Measurements from ENCODE around the gene BASP1. TPM values are rescaled to one million over a fixed set of nuclear protein-coding genes. Genes with fewer than 3 reads are reported as not detected.

Gene BASP1
- total RNA-seq, 2 donors from 2014 or later, result 25.2 to 31.4 TPM

DNA sequence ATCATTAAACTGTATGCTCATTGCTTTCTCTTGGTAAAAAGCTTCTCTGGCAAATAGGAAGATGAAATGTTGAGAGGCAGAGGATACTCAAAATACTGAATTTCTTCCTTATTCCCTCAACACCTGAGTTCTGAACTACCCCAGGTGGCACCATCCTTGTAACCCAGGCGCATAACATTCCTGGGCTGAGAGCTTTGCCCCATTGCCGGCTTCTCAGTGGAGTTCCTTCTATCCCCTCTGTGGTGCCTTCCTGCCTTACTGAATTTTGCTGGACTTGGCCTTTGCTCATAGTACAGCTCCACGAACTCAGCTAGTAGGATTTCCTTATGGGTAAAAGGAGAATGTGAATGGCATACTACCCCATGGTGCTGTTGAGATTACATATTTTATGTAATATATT is 54.7 kb downstream of the BASP1 start:
- DNase-seq (ENCODE audit: low spot score), result no peak
- intact Hi-C loops (cut with DNase I), result no loop called here

DNA sequence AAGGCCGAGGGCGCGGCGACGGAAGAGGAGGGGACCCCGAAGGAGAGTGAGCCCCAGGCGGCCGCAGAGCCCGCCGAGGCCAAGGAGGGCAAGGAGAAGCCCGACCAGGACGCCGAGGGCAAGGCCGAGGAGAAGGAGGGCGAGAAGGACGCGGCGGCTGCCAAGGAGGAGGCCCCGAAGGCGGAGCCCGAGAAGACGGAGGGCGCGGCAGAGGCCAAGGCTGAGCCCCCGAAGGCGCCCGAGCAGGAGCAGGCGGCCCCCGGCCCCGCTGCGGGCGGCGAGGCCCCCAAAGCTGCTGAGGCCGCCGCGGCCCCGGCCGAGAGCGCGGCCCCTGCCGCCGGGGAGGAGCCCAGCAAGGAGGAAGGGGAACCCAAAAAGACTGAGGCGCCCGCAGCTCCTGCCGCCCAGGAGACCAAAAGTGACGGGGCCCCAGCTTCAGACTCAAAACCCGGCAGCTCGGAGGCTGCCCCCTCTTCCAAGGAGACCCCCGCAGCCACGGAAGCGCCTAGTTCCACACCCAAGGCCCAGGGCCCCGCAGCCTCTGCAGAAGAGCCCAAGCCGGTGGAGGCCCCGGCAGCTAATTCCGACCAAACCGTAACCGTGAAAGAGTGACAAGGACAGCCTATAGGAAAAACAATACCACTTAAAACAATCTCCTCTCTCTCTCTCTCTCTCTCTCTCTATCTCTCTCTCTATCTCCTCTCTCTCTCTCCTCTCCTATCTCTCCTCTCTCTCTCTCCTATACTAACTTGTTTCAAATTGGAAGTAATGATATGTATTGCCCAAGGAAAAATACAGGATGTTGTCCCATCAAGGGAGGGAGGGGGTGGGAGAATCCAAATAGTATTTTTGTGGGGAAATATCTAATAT is 58.1 kb downstream of the BASP1 start:
- DNase-seq (ENCODE audit: low spot score), result no peak
- intact Hi-C loops (cut with DNase I), result no loop called here

DNA sequence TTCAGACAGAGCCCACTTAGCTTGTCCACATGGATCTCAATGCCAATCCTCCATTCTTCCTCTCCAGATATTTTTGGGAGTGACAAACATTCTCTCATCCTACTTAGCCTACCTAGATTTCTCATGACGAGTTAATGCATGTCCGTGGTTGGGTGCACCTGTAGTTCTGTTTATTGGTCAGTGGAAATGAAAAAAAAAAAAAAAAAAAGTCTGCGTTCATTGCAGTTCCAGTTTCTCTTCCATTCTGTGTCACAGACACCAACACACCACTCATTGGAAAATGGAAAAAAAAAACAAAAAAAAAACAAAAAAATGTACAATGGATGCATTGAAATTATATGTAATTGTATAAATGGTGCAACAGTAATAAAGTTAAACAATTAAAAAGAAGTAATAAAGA is 59.0 kb downstream of the BASP1 start:
- DNase-seq (ENCODE audit: low spot score), result no peak
- intact Hi-C loops (cut with DNase I), result no loop called here

DNA sequence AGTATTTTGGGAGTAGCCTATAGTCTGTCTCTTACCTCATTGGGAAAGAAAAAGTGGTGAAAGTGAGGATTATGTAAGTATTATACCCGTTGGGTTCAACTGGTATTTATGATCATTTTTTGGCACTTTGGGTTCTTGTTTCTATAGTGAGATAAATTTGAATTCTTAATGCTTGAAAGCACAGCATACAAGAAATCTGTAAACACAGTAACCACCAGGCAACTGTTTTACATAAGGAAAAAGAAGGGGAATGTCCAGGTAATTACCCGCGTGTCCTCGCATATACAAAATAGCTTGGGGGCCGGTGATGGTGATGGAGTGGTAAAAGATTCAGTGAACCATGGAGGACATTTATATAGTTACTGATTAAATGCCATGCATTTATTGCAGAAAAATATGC is 60.5 kb downstream of the BASP1 start:
- intact Hi-C loops (cut with DNase I), result no loop called here

DNA sequence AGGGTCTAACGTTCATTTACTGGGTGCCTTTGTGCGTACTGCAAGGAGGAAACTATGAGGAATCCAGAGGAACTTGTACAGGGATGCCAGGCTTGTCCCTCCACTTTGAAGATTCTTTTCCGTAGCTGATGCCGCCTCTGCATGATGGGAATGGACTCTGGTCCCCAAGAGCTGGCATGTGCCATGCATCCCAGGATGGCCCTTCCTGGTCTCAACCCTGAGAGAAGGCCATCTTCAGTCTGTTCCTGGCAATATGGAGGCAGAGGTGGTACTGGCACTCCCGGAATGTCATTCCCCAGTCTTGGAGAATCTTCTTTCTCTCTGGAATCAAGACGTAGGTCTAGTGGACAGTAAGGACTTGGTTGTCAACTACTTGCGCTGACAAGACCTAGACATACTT is 61.5 kb downstream of the BASP1 start:
- intact Hi-C loops (cut with DNase I), result no loop called here
- DNase-seq (ENCODE audit: low spot score), result no peak

More for the DNA sequence above, 60.5 kb downstream of the BASP1 start:
- DNase-seq (ENCODE audit: low spot score), result no peak

DNA sequence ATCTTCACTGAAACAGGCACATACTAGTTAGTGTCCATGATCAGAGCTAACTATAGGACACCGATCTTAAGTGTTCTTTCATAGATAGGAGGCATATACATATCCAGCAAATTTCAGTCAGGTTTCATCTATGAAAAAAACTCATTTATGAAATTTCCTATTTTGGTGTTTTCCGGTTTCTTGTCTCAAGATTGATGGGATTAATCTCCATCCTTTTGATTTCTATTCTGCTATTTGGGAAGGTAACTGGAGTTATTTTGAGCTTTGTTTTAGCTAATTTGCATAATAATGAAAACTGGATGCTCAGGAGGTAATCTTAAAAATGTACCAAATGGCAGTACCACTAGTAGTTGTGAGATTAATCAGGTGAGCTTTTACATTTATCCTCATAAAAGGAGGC is 62.1 kb downstream of the BASP1 start:
- DNase-seq (ENCODE audit: low spot score), result no peak
- intact Hi-C loops (cut with DNase I), result no loop called here

DNA sequence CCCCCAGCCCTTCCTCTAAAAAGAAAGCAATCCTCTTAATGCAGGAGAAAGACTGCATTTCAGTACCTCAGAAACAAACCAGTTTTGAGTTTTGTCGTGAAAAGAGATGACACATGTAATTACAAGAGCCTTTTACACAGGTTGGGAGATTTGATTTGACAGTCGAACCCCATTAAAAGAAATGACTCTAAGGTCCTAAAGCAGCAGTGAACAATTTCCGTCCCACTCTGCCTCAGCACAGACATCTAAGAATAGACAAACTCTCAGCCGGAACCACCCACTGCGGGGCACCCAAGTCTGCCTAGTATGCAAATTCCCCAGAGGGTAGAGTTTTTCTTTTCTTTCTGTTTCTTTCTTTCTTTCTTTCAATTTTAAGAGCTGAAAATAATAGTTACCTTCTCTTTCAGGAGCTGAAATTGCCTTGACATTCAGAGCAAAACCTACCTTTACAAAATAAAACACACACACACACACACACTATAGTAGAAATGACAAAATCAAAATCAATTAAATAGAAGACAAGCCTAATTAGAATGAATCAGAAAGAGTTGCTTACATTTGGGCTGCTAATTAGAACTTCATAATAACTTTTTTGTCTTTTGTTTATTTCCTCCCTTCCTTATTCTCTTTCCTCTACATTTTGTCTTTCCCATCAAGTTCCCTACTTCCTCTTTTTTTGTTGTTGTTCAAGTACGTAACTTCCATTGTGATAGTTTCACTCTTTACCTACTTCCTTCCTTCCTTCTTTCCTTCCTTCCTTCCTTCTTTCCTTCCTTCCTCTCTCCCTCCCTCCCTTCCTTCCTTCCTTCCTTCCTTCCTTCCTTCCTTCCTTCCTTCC is 65.1 kb downstream of the BASP1 start:
- DNase-seq (ENCODE audit: low spot score), result no peak
- intact Hi-C loops (cut with DNase I), result no loop called here

DNA sequence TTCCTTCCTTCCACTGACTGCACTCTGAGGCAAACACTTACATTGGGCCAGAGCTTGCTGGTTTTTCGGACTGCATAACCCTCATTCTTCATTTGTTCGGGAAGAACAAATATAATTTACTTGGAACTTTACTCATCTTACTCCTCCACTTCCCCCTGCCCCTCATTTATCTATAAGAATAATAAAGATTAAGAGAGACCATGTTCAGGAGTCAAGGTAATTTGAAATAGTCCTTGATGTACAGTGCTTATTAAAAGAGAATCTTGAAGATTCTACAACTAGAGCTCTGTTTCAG is 65.6 kb downstream of the BASP1 start:
- intact Hi-C loops (cut with DNase I), result no loop called here
- DNase-seq (ENCODE audit: low spot score), result no peak

DNA sequence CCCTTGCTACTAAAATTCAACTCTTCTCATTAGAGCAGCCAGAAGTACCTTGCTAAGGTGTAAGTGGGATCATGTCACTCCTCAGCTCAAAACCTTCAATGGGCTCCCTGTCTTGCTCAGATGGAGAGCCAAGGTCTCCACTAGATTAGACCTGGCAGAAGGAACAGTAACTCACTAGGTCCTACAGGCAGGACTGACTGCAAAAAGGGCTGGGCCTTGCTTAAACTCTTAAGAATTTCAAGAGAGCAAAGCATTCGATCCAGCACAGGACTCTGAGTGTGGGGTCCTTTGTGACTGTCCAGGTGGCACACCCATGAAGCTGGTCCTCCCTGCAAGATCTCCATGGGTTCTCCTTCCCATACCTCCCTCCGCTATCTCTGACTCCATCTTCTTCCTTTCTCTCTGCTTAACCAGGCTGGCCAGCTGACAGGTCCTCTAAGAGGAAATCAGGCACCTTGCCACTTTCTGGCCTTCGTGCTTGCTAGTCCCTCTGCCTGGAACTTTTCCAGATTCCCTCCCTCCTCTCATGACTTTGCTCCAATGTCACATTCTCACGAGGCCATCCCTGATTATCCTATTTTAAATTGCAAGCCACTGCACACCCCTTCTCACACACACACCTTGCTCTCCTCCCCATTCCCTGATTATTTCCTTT is 70.2 kb downstream of the BASP1 start:
- intact Hi-C loops (cut with DNase I), result no loop called here
- DNase-seq (ENCODE audit: low spot score), result no peak

DNA sequence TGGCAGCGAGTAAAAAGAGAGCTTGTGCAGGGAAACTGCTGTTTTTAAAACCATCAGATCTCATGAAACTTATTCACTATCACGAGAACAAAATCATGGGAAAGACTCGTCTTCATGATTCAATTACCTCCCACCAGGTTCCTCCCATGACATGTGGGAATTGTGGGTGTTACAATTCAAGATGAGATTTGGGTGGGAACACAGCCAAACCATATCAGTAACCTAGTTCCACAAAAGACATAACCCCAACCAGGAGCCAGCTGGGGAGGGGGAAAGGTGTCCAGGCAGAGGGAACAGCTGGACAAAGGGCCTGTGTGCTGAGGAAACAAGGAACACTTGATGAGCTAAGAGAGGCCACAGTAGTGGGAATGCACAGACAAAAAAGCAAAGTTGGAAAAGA is 71.1 kb downstream of the BASP1 start:
- intact Hi-C loops (cut with DNase I), result no loop called here
- DNase-seq (ENCODE audit: low spot score), result no peak

DNA sequence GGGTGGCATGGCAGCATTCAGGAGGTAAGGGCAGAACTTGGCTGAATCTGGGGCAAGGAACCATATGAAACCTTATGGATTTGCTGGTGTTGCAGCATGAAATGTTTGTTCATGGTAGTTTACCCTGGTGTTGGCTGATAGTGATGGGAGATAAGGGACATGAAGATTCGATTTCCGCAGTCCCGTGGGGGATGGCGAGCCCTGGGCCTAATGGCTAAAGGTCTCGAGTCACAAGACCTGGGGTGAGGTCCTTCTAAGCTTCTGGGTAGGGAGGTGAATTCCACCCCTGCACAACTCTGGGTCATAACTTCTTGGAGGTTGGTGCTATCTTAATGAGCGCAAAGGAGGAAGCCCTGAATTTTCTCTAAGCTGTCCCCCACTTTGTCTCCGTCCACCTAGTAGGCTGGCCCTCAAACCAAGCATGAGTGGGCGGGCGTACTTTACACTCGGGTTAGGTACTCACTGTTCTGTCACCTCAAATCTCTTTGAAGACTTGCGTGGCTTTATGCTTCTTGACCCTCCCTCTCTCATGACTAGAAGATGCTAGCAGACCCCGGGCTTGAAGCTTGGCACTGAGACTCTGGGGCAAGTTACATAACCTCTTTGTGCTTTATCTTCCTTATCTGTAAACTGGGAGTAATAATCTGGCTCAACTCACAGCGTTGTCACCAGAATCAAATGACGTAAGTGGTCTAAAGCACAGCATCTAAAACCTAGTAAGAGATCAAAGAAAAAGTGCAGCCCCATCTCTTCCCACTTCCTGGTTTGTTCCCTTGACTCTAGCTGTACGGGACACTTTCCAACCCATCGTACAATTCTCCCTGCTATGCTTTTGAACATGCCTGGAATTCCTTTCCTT is 72.5 kb downstream of the BASP1 start:
- intact Hi-C loops (cut with DNase I), result no loop called here

DNA sequence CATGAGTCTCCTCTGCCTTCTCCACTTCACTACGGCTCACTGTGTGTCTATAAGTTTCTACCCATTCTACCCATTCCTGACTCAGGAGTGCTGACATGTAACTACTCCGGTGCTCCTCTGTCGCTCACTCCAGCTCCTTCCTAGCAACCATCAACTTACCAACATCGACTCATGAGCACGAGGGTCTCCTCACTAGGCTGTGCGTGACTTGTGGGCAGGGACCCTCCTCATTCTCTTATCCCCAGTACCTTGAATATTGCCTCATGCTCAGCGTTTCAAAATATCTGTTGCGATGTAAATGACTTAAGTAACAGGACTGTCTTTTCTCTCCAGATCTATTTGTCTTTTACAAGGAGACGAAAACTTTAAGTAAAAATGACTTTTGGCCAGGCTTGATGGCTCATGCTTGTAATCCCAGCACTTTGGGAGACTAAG is 73.1 kb downstream of the BASP1 start:
- intact Hi-C loops (cut with DNase I), result no loop called here
- DNase-seq (ENCODE audit: low spot score), result no peak

More for the DNA sequence above, 72.5 kb downstream of the BASP1 start:
- DNase-seq (ENCODE audit: low spot score), result no peak

DNA sequence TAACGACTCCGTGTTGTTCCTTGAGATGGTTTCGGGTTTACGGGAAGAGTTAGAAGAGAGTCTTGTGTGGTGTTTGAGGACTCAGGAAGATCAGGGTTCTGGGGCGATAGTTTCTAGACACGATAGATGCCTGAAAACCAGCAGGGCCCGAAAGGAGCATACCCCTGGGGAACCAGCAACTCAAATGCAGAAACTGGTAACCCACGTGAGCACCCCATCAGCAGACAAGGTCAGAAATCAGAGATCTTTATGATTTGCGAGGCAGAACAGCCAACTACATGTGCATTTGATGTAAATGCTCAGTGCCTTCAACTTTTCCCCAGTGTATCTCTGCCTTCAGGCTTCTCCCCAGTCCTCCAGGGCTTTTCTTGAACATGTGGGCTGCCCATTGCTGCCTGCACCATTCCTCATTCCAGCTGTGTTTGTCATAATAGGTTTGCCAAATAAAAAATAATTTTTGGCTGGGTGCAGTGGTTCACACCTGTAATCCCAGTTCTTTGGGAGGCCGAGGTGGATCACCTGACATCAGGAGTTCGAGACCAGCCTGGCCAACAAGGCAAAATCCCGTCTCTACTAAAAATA is 75.1 kb downstream of the BASP1 start:
- DNase-seq (ENCODE audit: low spot score), result no peak
- intact Hi-C loops (cut with DNase I), result no loop called here

DNA sequence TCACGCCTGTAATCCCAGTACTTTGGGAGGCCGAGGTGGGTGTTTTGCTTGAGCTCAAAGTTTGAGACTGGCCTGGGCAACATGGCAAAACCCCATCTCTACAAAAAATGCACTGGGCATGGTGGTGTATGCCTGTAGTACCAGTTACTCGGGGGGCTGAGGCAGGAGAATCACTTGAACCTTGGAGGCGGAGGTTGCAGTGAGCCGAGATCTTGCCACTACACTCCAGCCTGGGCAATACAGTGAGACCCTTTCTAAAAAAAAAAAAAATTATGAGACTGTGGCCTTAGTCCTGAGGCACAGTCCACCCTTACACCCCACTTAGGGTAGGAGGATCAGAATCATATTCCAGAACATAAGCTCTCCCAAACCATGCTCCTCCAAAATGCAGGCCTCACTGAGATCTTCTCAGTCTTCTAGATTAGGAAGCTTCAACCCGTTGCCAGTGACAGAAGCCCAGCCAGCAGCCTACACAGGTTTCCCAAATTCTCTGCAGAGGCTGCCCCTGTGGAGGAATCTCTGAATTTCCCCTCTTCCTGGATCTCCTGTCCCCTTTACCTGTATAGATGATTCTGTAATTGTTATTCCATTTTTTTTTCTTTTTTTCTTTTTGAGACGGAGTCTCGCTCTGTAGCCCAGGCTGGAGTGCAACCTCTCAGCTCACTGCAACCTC is 77.3 kb downstream of the BASP1 start:
- DNase-seq (ENCODE audit: low spot score), result no peak
- intact Hi-C loops (cut with DNase I), result no loop called here

DNA sequence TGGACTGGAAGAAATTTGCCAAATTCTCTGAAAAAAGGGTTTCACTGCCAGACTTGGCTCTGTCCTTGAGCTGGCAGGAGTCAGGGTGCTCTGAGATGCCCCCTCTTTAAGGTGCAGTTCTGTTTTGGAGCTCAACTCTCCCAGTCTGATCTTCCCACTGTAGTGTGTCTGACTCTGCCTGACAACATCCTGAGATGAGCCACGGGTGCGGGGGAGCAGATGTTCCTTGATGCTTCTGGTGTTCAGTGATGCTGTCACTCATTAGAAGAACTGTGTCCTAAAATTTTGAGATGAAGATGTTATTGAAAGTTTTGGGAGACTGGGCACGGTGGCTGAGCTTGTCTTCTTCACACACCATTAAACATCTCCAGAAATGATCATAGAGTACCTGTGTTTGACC is 78.2 kb downstream of the BASP1 start:
- intact Hi-C loops (cut with DNase I), result no loop called here
- DNase-seq (ENCODE audit: low spot score), result no peak

DNA sequence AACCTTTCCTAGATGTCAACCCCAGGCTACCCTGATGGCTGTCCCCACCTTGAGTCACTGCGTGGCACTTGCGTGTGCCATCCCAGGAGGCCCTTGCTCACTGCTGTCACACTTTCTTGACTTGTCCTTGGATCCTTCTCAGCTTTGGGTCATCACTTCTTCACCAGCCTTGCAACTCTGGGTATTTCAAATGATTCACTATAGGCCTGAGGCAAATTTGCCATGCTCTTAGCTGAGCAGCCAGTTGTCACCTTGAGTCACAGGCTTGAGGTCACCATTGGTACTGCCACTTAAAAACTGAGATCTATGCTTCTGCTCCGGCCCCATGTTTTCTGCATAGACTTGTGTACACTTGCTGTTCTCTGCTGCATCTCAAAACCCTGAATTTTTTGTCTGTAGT is 84.7 kb downstream of the BASP1 start:
- no peak for DNase-seq (ENCODE audit: low spot score)
- intact Hi-C loops (cut with DNase I), result no loop called here

DNA sequence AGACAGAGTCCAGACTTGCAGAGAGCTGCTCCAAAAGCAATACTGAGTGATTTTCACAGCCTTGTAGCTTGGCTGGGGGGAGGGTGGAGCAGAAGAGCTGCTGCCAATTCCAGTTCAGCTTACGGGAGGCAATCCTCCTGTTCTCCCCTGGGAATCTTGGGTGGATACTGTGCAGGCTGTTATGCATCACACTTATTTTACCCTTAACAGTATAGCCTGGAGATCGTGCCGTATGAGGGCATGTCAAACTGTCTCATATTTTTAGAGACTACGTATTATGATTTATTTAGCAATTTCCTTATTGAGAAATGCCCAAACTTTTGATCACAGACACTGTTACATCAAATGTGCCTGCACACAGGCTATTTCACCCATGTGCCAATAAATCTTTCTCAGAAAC is 85.2 kb downstream of the BASP1 start:
- DNase-seq (ENCODE audit: low spot score), result no peak
- intact Hi-C loops (cut with DNase I), result no loop called here

DNA sequence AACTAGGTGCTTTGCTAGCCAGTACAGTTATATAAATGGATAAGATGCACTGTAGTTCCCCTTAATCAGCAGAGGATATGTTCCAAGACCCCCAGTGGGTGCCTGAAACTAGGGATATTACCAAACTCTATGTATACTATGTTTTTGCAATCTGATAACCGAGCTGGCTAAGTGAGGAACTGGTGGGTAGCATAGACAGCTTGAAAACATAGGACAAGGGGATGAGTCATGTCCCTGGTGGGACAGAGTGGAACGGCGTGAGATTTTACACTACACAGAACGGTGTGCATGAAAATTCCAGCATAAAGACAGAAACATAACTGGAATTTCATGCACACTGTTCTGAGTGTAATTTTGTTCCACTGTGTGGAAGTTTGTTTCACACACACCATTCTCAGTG is 86.9 kb downstream of the BASP1 start:
- DNase-seq (ENCODE audit: low spot score), result no peak
- intact Hi-C loops (cut with DNase I), result no loop called here

DNA sequence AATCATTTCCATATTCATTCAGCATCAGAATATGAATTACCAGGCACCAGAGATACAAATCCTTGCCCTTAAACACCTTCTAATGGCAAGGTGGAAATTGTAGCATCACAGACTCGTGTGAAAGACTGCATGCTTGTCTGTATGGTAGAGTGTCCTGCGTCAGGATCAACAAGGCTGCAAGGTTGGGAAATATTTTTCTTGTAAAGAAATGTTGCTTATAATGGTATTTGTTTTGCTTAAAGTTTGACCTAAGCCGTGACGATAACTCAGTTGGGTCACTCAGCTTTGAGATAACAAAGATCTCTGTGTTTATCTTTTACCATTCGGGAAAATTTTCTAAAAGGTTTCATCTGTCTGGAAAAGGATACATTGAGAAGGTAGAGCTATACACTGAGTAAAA is 87.6 kb downstream of the BASP1 start:
- no peak for DNase-seq (ENCODE audit: low spot score)
- intact Hi-C loops (cut with DNase I), result no loop called here

Measured in posterior vena cava (tissue), 2 donors.